Skeletal muscle tissue (tissue), 4 donors: Measurements from ENCODE around the gene NECAP2. TPM values are rescaled to one million over a fixed set of nuclear protein-coding genes. Genes with fewer than 3 reads are reported as not detected.

ENCODE experiments used
- H3K27ac ChIP-seq: one replicate; pipeline ENCODE4 v1.7.0; 2013; ENCODE audit warnings: mild to moderate bottlenecking, low read depth, low read length, inconsistent platforms
- H3K27me3 ChIP-seq, 3 donors: one replicate each; pipeline ENCODE4 v1.7.0; 2013; ENCODE audit warnings: low read length in 3 of 3; ENCODE audit not compliant: control insufficient read depth in 3 of 3, insufficient read depth in 3 of 3
- H3K36me3 ChIP-seq, 3 donors: one replicate each; pipeline ENCODE4 v1.7.0; 2013; ENCODE audit warnings: low read length in 3 of 3; ENCODE audit not compliant: control insufficient read depth in 3 of 3, insufficient read depth in 3 of 3
- H3K4me1 ChIP-seq, 3 donors: one replicate each; pipeline ENCODE4 v1.7.0; 2013; ENCODE audit warnings: low read length in 3 of 3, mild to moderate bottlenecking in 3 of 3; ENCODE audit not compliant: control insufficient read depth in 3 of 3, insufficient read depth in 3 of 3
- H3K4me3 ChIP-seq, 3 donors: one replicate each; pipeline ENCODE4 v1.7.0; 2013; ENCODE audit warnings: low read length in 3 of 3
- H3K9ac ChIP-seq, 3 donors: one replicate each; pipeline ENCODE4 v1.7.0; 2013; ENCODE audit warnings: low read length in 3 of 3, mild to moderate bottlenecking in 3 of 3, moderate library complexity in 2 of 3, low read depth in 1 of 3
- H3K9me3 ChIP-seq, 3 donors: one replicate each; pipeline ENCODE4 v1.7.0; 2013; ENCODE audit warnings: low read length in 3 of 3; ENCODE audit not compliant: control insufficient read depth in 3 of 3
- total RNA-seq: library from RNA; depleted of rRNA; stranded (reverse); fragments of >200 nt; gene quantifications from one replicate; pipeline ENCODE4 v1.2.3, GENCODE V29; 2014
- donor health status: Osteomylitis.

Gene NECAP2
- total RNA-seq, 1 donor from 2014 or later = 40.2 TPM

- Histone ChIP-seq H3K9me3 (no peaks in the 10 kb centered on the region), H3K9ac (no peak overlapping the region), H3K4me1 (peaks cover 17 to 33% (median 20%) of the 10 kb centered on the region in 3 donors), H3K27ac (no peak overlapping the region), H3K27me3 (no peaks in the 10 kb centered on the region), H3K4me3 (no peak overlapping the region), H3K36me3 (peaks cover 20 to 29% (median 20%) of the 10 kb centered on the region in 3 donors)
These were observed 1.7 kb downstream of the NECAP2 start for GRCh38 chr1:16442265-16442664.

GRCh38 chr1:16442941-16443340 lies 2.4 kb downstream of the NECAP2 start:
- Histone ChIP-seq H3K9me3 (no peaks in the 10 kb centered on the region), H3K9ac (no peak overlapping the region), H3K4me1 (peaks cover 17 to 33% (median 20%) of the 10 kb centered on the region in 3 donors), H3K4me3 (no peak overlapping the region), H3K27me3 (no peaks in the 10 kb centered on the region), H3K27ac (no peak overlapping the region), H3K36me3 (peaks cover 25 to 35% (median 27%) of the 10 kb centered on the region in 3 donors)

GRCh38 chr1:16443975-16444770 lies 3.6 kb downstream of the NECAP2 start:
- Histone ChIP-seq H3K9me3 (no peaks in the 10 kb centered on the region), H3K9ac (no peak overlapping the region), H3K4me1 (peaks cover 17 to 33% (median 20%) of the 10 kb centered on the region in 3 donors), H3K36me3 (peaks cover 38 to 48% (median 39%) of the 10 kb centered on the region in 3 donors), H3K4me3 (no peak overlapping the region), H3K27me3 (no peaks in the 10 kb centered on the region), H3K27ac (no peak overlapping the region)

GRCh38 chr1:16445052-16445451 lies 4.5 kb downstream of the NECAP2 start:
- no peak overlapping the region for H3K9ac ChIP-seq
- H3K4me1 ChIP-seq = peaks cover 17 to 32% (median 20%) of the 10 kb centered on the region in 3 donors
- peaks cover 43 to 56% (median 47%) of the 10 kb centered on the region in 3 donors for H3K36me3 ChIP-seq
- H3K27me3 ChIP-seq = no peaks in the 10 kb centered on the region
- no peak overlapping the region for H3K27ac ChIP-seq
- H3K9me3 ChIP-seq = no peaks in the 10 kb centered on the region
- no peak overlapping the region for H3K4me3 ChIP-seq

GRCh38 chr1:16446116-16446515 lies 5.6 kb downstream of the NECAP2 start:
- no peak overlapping the region for H3K4me3 ChIP-seq
- no peak overlapping the region for H3K9ac ChIP-seq
- H3K36me3 ChIP-seq = peaks cover 43 to 65% (median 56%) of the 10 kb centered on the region in 3 donors
- H3K4me1 ChIP-seq = peaks cover 16 to 21% (median 16%) of the 10 kb centered on the region in 3 donors
- no peaks in the 10 kb centered on the region for H3K9me3 ChIP-seq
- H3K27me3 ChIP-seq = no peaks in the 10 kb centered on the region
- H3K27ac ChIP-seq = no peak overlapping the region

- no peak overlapping the region for H3K27ac ChIP-seq
- H3K9me3 ChIP-seq = no peaks in the 10 kb centered on the region
- no peak overlapping the region for H3K4me3 ChIP-seq
- H3K27me3 ChIP-seq = no peaks in the 10 kb centered on the region
- peaks cover 3 to 11% (median 10%) of the 10 kb centered on the region in 3 donors for H3K4me1 ChIP-seq
- H3K36me3 ChIP-seq = peaks cover 53 to 75% (median 69%) of the 10 kb centered on the region in 3 donors
- no peak overlapping the region for H3K9ac ChIP-seq
These were observed 7.1 kb downstream of the NECAP2 start for GRCh38 chr1:16447641-16448040.

GRCh38 chr1:16449065-16449464 lies 8.5 kb downstream of the NECAP2 start:
- Histone ChIP-seq H3K27ac (no peak overlapping the region), H3K4me1 (no peaks in the 10 kb centered on the region), H3K9ac (no peak overlapping the region), H3K9me3 (no peaks in the 10 kb centered on the region), H3K27me3 (no peaks in the 10 kb centered on the region), H3K36me3 (peaks cover 46 to 71% (median 69%) of the 10 kb centered on the region in 3 donors), H3K4me3 (no peak overlapping the region)

- Histone ChIP-seq H3K27me3 (no peaks in the 10 kb centered on the region), H3K4me3 (no peak overlapping the region), H3K9ac (no peak overlapping the region), H3K27ac (no peak overlapping the region), H3K36me3 (peaks cover 44 to 66% (median 64%) of the 10 kb centered on the region in 3 donors), H3K4me1 (no peaks in the 10 kb centered on the region), H3K9me3 (no peaks in the 10 kb centered on the region)
These were observed 9.1 kb downstream of the NECAP2 start for GRCh38 chr1:16449666-16450065.

GRCh38 chr1:16450863-16451481 lies 10.4 kb downstream of the NECAP2 start:
- Histone ChIP-seq H3K27me3 (no peaks in the 10 kb centered on the region), H3K4me3 (no peak overlapping the region), H3K36me3 (peaks cover 46 to 68% (median 64%) of the 10 kb centered on the region in 3 donors), H3K4me1 (no peaks in the 10 kb centered on the region), H3K9ac (no peak overlapping the region), H3K27ac (no peak overlapping the region), H3K9me3 (no peaks in the 10 kb centered on the region)
